PC-3 (cell line): ENCODE data around the gene HDAC10.

Source experiments
- EZH2 ChIP-seq: fragments of 300-600 bp; sonication (generic); IDR thresholded peaks from one replicate; pipeline ENCODE4 v1.6.1; 2017; ENCODE audit warnings: antibody characterized with exemption, mild to moderate bottlenecking, low read length; ENCODE audit not compliant: unreplicated experiment
- EZH2phosphoT487 ChIP-seq: fragments of 300-600 bp; sonication (generic); IDR thresholded peaks from 2 replicates; pipeline ENCODE4 v1.6.1; 2018; ENCODE audit warnings: mild to moderate bottlenecking, antibody characterized with exemption, low read length, borderline replicate concordance
- TF ChIP-seq, protein P1 (sequence below): fragments of 300-600 bp; sonication (generic); conservative IDR thresholded peaks from 2 replicates; pipeline ENCODE4 v1.5.1; 2017; ENCODE audit warnings: antibody characterized with exemption, low read depth, mild to moderate bottlenecking, low read length

GRCh38 chr22:50199251-50199721 is 51.8 kb downstream of the HDAC10 start:
- TF ChIP-seq, protein P1, sequence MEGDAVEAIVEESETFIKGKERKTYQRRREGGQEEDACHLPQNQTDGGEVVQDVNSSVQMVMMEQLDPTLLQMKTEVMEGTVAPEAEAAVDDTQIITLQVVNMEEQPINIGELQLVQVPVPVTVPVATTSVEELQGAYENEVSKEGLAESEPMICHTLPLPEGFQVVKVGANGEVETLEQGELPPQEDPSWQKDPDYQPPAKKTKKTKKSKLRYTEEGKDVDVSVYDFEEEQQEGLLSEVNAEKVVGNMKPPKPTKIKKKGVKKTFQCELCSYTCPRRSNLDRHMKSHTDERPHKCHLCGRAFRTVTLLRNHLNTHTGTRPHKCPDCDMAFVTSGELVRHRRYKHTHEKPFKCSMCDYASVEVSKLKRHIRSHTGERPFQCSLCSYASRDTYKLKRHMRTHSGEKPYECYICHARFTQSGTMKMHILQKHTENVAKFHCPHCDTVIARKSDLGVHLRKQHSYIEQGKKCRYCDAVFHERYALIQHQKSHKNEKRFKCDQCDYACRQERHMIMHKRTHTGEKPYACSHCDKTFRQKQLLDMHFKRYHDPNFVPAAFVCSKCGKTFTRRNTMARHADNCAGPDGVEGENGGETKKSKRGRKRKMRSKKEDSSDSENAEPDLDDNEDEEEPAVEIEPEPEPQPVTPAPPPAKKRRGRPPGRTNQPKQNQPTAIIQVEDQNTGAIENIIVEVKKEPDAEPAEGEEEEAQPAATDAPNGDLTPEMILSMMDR, result no peak
- TF ChIP-seq EZH2 (no peak), EZH2phosphoT487 (no peak)
